ENCODE data around the gene RHBDD3.

GRCh38 chr22:29265305-29265704 is 2.5 kb downstream of the RHBDD3 start:
- TF ChIP-seq CTCF (IDR thresholded peaks at IDR 0.05; ENCODE audit: insufficient read depth, low read depth, low read length) (no peak), EZH2 (IDR thresholded peaks at IDR 0.05; ENCODE audit: insufficient read depth, low read length) (no peak)
